Natural killer cell (primary cell): ENCODE data around the gene TCP11. TPM values are rescaled to one million over a fixed set of nuclear protein-coding genes. Genes with fewer than 3 reads are reported as not detected.
"Not testable (repeated sequence)": the region's sequence is repeated elsewhere in the genome, so short reads cannot be mapped to it uniquely, and the experiment has no call there.

Experiments
- ATAC-seq, 3 donors: fragments of 150-1000 bp in 2 of 3; fragments of 200-7000 bp in 1 of 3; cut with Tn5 transposase; 1 replicate in 1 of 3; 2 replicates in 2 of 3; pipeline ENCODE4 v1.10.0; 2021; ENCODE audit warnings: mild to moderate bottlenecking in 2 of 3, moderate library complexity in 2 of 3
- DNase-seq, 2 donors: peaks; one replicate each; pipeline versions ENCODE4 v3.0.0 to v3.0.0-alpha.2; 2013 to 2021; ENCODE audit warnings: mixed read lengths in 1 of 2
- H3K27ac ChIP-seq: one replicate; pipeline ENCODE4 v1.5.1; 2013; ENCODE audit warnings: mild to moderate bottlenecking, low read length
- H3K27me3 ChIP-seq: one replicate; pipeline ENCODE4 v1.6.1; 2013; ENCODE audit warnings: low read length; ENCODE audit not compliant: control insufficient read depth, insufficient read depth
- H3K36me3 ChIP-seq: one replicate; pipeline ENCODE4 v1.6.1; 2013; ENCODE audit warnings: low read length; ENCODE audit not compliant: control insufficient read depth, insufficient read depth
- H3K4me1 ChIP-seq: one replicate; pipeline ENCODE4 v1.6.1; 2013; ENCODE audit warnings: low read length; ENCODE audit not compliant: control insufficient read depth, insufficient read depth
- H3K4me3 ChIP-seq: one replicate; pipeline ENCODE4 v1.5.1; 2013; ENCODE audit warnings: low read length
- H3K9me3 ChIP-seq: one replicate; pipeline ENCODE4 v1.6.1; 2013; ENCODE audit warnings: low read length; ENCODE audit not compliant: control insufficient read depth, insufficient read depth
- H3K27ac Mint-ChIP-seq, 2 donors: one replicate each; pipeline ENCODE4 v1.8.0; 2022; ENCODE audit warnings: mild to moderate bottlenecking in 2 of 2, mixed read lengths in 2 of 2, moderate library complexity in 1 of 2
- H3K27me3 Mint-ChIP-seq, 2 donors: one replicate each; pipeline ENCODE4 v1.8.0; 2022; ENCODE audit warnings: low read depth in 2 of 2, mixed read lengths in 2 of 2
- H3K36me3 Mint-ChIP-seq: one replicate; pipeline ENCODE4 v1.8.0; 2022; ENCODE audit warnings: mixed read lengths
- H3K4me1 Mint-ChIP-seq, 2 donors: one replicate each; pipeline ENCODE4 v1.8.0; 2022; ENCODE audit warnings: mixed read lengths in 2 of 2
- H3K4me3 Mint-ChIP-seq: one replicate; pipeline ENCODE4 v1.8.0; 2022; ENCODE audit warnings: mild to moderate bottlenecking, moderate library complexity, mixed read lengths
- H3K9me3 Mint-ChIP-seq, 2 donors: one replicate each; pipeline ENCODE4 v1.8.0; 2022; ENCODE audit warnings: mixed read lengths in 2 of 2
- WGBS: methylation state at CpG from one replicate; pipeline ENCODE4 v1.1.7; 2013; ENCODE audit warnings: missing lambda C conversion rate; ENCODE audit not compliant: insufficient coverage; 5-methylcytosine and 5-hydroxymethylcytosine counted together
- intact Hi-C: fragments of 100-400 bp; cut with micrococcal nuclease; formaldehyde crosslinking; loops from one replicate; pipeline ENCODE4 v1.14.2; 2022
- total RNA-seq, 4 donors: library from RNA; stranded (reverse); fragments of 120-200 nt in 1 of 4; gene quantifications; one replicate each; pipeline versions ENCODE4 v1.2.3 to v1.2.4, GENCODE V29; 2013 to 2022
- TF ChIP-seq, protein P1 (sequence below): fragments of 200-600 bp; IDR thresholded peaks from one replicate; pipeline ENCODE4 v1.8.0; 2022; ENCODE audit warnings: antibody characterized with exemption

Gene TCP11
- total RNA-seq, 3 donors from 2014 or later (not counting 1 experiment from before 2014, with no cell fraction given) = not detected

DNA sequence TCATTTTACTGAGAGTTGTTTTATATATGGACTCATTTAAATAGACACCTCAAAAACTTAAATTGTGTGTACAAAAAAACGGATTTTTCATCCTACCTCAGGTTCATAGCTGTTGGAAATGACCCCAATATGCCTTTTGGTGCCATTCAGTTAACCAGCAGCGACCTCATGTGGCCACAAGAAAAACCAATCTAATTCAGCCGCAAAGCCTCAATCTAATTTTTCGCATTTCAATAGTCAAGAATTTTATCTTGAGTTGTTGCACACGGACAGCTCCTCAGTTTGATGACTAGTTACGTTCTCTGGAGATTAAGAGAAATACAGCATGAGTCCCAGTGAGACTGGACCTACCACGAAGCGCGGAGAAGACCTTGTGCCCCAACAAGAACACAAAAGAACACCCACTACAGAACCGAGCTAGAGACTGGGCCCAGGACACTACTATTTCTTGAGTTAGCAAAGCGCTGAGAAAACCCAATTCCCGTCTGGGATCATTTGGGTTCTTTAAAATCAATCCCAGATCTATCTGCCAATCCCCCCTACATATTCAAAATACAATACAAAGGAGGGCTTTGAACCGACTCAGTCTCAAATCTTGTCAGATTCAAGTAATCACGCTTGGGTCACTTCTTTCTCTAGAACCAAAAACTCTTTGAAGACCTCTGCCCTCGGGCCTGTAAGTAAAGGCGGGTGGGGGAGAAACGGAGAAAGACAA, 1.1 kb downstream of the TCP11 start:
- H3K36me3 ChIP-seq = no peaks in the 10 kb centered on the region
- no peak overlapping the region for H3K4me3 ChIP-seq
- H3K9me3 ChIP-seq = no peaks in the 10 kb centered on the region
- intact Hi-C loops = loop anchor here (1.0 to 5.0 kb wide), 3 partner anchors 153 to 978 kb away; no protein-coding TSS in a partner anchor
- peaks cover 2% of the 10 kb centered on the region for H3K27me3 ChIP-seq
- no peak overlapping the region for H3K27ac ChIP-seq
- ATAC-seq (peak in 2 of 3 donors; percentile 36 to 57), DNase-seq (peak; percentile 24 to 83)
- no peaks in the 10 kb centered on the region for H3K9me3 Mint-ChIP-seq
- H3K27ac Mint-ChIP-seq = peak overlapping the region in 1 of 2 donors; percentile 83
- peaks cover 11% of the 10 kb centered on the region for H3K4me1 ChIP-seq
- no peaks in the 10 kb centered on the region for H3K36me3 Mint-ChIP-seq
- H3K4me3 Mint-ChIP-seq = peak overlapping the region; percentile 71
- TF ChIP-seq, protein P1, sequence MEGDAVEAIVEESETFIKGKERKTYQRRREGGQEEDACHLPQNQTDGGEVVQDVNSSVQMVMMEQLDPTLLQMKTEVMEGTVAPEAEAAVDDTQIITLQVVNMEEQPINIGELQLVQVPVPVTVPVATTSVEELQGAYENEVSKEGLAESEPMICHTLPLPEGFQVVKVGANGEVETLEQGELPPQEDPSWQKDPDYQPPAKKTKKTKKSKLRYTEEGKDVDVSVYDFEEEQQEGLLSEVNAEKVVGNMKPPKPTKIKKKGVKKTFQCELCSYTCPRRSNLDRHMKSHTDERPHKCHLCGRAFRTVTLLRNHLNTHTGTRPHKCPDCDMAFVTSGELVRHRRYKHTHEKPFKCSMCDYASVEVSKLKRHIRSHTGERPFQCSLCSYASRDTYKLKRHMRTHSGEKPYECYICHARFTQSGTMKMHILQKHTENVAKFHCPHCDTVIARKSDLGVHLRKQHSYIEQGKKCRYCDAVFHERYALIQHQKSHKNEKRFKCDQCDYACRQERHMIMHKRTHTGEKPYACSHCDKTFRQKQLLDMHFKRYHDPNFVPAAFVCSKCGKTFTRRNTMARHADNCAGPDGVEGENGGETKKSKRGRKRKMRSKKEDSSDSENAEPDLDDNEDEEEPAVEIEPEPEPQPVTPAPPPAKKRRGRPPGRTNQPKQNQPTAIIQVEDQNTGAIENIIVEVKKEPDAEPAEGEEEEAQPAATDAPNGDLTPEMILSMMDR = peak; percentile 87
- H3K27me3 Mint-ChIP-seq = peaks cover 14 to 27% of the 10 kb centered on the region in 2 donors
- 38% methylated on average over 16 of the region's 17 CpGs for WGBS
- peaks cover 11 to 17% of the 10 kb centered on the region in 2 donors for H3K4me1 Mint-ChIP-seq

DNA sequence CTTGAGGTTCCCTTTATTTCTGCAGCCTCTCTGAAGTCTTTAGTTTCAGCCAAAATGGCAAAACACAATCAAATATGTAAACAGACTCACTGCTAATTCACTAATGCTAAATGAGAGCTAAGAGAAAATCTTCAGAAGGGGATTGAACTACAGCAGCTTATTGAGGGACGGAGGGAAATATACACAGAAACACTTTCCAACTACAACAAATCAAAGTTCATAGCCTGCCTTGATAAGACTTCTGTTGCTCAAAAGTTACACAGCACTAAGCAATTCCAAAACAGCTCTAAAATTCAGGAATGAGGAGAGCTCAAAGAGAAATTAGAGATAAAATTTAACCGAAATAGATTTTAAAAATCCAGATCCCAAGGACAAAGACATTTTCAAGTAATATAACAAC, 1.7 kb downstream of the TCP11 start:
- Histone ChIP-seq H3K36me3 (no peaks in the 10 kb centered on the region), H3K27ac (no peak overlapping the region), H3K27me3 (peaks cover 2% of the 10 kb centered on the region), H3K4me1 (peaks cover 11% of the 10 kb centered on the region), H3K9me3 (no peaks in the 10 kb centered on the region), H3K4me3 (no peak overlapping the region)
- peaks cover 14 to 27% of the 10 kb centered on the region in 2 donors for H3K27me3 Mint-ChIP-seq
- ATAC-seq = no peak
- no peak overlapping the region for H3K4me3 Mint-ChIP-seq
- intact Hi-C loops = no loop called here
- H3K36me3 Mint-ChIP-seq = no peaks in the 10 kb centered on the region
- no peak for DNase-seq
- 100% methylated on average over 1 of the region's 2 CpGs for WGBS
- no peak overlapping the region for H3K27ac Mint-ChIP-seq
- H3K4me1 Mint-ChIP-seq = peaks cover 11 to 17% of the 10 kb centered on the region in 2 donors
- no peaks in the 10 kb centered on the region for H3K9me3 Mint-ChIP-seq
- TF ChIP-seq, protein P1 = no peak

DNA sequence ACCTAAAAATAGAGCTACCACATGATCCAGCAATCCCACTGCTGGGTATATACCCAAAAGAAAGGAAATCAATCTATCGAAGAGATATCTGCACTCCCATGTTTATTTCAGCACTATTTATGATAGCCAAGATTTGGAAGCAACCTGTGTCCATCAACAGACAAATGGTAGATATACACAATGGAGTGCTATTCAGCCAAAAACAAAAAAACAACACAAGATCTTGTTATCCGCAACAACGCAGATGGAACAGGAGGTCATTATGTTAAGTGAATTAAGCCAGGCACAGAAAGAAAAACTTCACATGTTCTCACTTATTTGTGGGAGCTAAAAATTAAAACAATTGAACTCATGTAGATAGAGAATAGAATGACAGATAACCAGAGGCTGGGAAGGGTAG, 2.9 kb downstream of the TCP11 start:
- intact Hi-C loops = not testable (repeated sequence)

DNA sequence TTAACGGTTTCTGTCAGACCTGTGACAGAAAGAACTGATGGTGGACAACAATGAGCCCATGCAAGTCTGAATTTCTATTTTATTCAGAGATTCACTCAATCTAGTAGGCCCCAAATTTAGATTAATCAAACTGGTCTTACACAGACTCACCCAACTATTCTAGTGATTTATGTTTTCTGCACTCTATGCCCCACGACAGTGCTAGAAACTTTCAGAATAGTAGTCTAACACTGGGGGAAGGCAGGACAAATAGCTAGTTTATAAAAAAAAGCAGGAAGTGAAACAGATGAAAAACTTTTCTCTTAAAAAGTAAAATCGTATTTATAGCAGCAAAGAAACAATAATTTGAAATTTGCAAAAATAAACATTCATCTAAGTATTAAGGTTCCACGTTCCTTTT, 5.0 kb downstream of the TCP11 start:
- peaks cover 11% of the 10 kb centered on the region for H3K4me1 ChIP-seq
- H3K27me3 ChIP-seq = peaks cover 2% of the 10 kb centered on the region
- 87% methylated on average over 1 of the region's 4 CpGs for WGBS
- H3K4me3 Mint-ChIP-seq = no peak overlapping the region
- no peaks in the 10 kb centered on the region for H3K9me3 ChIP-seq
- H3K36me3 ChIP-seq = no peaks in the 10 kb centered on the region
- H3K27ac ChIP-seq = no peak overlapping the region
- TF ChIP-seq, protein P1 = no peak
- ATAC-seq (no peak), DNase-seq (no peak)
- H3K27ac Mint-ChIP-seq = no peak overlapping the region
- H3K9me3 Mint-ChIP-seq = no peaks in the 10 kb centered on the region
- no peak overlapping the region for H3K4me3 ChIP-seq
- intact Hi-C loops = no loop called here
- no peaks in the 10 kb centered on the region for H3K36me3 Mint-ChIP-seq
- H3K4me1 Mint-ChIP-seq = peaks cover 11 to 12% of the 10 kb centered on the region in 2 donors
- H3K27me3 Mint-ChIP-seq = peaks cover 14 to 27% of the 10 kb centered on the region in 2 donors

More for the DNA sequence above, 2.9 kb downstream of the TCP11 start:
- DNase-seq, ATAC-seq, H3K36me3 Mint-ChIP-seq, H3K36me3 ChIP-seq, H3K9me3 ChIP-seq, H3K27ac Mint-ChIP-seq, H3K9me3 Mint-ChIP-seq, H3K4me3 Mint-ChIP-seq, H3K27me3 ChIP-seq, H3K27ac ChIP-seq, H3K4me3 ChIP-seq: not testable (repeated sequence)
- 50% methylated on average over 1 of the region's 3 CpGs for WGBS
- peaks cover 11% of the 10 kb centered on the region for H3K4me1 ChIP-seq
- Mint-ChIP-seq H3K27me3 (peaks cover 14 to 27% of the 10 kb centered on the region in 2 donors), H3K4me1 (peaks cover 11 to 17% of the 10 kb centered on the region in 2 donors)
